Right forelimb (tissue), 1 donor: ENCODE data around the gene FPR1.
A peak's percentile ranks its signal among the peaks of the same experiment; 100 is the strongest.
"Not testable (repeated sequence)": the region's sequence is repeated elsewhere in the genome, so short reads cannot be mapped to it uniquely, and the experiment has no call there.

Source experiments
- DNase-seq: peaks from one replicate; pipeline ENCODE4 v3.0.0-alpha.2; 2018

FPR1 gene

DNA sequence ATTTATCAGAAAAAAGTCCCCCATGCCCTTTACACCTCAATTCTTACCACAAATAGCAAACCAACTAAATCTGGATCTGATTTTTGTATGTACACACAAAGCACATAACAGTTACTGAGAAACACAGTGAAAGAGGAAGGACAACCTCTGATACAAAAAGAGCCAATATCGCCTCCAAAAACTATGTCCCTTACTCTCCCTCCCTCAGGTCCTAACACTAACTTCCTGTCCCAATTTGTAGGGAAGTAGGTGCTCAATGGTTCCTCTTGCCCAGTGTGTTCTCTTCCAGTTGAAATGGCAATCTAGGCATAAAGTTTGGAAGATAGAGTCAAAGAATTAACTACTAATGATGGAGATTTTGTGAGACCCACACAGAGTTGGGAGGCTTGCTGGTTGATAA, 27.5 kb upstream of the FPR1 start:
- no peak for DNase-seq

DNA sequence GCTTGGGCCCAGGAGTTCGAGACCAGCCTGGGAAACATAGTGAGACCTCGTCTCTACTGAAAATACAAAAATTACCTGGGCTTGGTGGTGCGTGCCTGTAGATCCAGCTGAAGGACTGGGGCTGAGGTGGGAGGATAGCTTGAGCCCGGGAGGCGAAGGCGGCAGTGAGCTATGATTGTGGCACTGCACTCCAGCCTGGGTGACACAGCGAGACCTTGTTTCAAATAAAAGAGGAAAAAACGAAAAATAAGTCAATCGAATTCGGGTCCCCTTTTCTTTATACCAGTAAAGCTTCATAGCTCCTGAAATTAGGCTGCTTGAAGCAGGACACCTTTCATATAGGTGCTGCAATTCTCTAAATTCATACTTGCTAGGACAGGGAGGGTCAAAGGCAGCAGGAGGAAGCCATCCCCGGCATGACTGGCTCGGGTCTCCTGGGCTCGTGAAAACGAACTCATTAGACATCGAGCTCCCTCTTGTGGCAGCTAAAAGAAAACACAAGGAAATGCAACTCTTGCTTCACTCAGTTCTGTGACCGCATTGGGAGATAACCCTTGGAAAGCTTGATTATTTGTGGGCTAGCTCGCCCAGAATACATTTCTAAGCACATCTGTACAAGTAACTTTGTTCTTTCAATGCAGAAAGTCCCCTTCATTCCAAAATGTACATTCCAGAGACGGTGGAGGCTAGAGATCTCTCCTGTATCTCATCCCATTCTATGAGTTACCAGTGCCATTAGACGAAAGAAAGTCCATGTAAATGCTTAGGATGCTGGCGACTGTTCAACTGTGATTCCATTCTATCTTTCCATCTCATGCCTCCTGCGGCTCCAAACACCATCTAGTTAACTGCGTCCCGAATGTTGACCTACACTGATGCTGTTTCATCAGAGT, 26.1 kb upstream of the FPR1 start:
- peak; percentile 65 for DNase-seq

DNA sequence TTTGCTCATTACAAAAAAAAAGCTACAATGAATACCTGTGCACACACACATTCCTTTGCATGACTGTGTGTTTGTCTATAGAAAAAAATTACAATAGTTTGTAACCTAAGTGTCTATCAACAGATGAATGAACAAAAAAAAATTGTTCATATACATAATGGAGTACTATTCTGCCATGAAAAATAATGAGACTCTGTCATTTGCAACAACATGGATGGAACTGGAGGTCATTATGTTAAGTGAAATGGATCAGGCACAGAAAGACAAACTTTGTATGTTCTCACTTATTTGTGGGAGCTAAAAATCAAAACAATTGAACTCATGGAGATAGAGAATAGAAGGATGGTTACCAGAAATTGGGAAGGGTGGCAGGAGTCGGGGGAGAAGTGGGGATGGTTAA, 24.9 kb upstream of the FPR1 start:
- DNase-seq, result not testable (repeated sequence)

DNA sequence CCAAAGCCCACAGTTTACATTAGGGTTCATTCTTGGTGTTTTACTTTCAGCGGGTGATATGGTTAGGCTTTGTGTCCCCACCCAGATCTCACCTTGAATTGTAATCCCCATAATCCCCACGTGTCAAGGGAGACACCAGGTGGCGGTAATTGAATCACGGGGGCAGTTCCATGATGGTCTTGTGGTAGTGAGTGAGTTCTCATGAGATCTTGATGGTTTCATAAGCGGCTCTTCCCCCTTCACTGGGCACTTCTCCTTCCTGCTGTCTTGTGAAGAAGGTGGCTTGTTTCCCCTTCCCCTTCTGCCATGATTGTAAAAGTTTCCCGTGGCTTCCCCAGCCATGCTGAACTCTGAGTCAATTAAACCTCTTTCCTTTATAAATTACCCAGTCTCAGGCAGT, 21.3 kb upstream of the FPR1 start:
- DNase-seq, result no peak

DNA sequence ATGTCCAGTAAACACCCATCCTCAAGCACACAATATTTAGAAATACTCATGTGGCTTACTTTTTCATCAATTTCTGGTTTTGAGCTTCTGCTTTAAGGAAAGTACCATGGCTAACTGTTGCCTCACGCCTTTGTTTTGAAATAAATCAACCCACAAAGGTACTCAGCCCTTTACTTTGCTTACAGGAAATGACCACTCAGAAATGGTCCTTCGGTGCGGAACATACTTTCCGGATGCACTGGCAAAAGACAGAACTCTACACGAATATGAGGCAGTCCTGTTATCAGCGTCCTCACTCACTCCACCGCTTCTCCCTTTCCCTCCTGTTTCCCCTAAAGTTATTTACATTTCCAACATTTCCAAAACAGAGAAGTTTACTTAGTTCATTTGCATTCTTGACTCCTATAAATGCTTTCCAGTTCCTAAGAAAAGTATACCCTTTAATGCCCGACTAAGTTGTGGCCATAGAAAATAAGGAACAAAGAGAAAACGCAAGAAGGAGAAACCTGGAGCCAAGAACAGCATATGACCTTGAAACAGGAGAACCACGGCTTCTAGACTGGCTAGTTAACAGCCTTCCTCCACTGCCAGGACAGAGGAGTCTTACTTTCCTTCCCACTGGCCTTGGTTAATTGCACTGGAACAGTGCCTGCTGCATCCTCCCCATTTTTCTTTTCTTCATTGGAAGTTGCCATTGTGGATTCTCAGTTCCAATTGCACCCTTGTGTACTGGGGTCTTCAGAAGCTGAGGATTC, 19.9 kb upstream of the FPR1 start:
- no peak for DNase-seq

DNA sequence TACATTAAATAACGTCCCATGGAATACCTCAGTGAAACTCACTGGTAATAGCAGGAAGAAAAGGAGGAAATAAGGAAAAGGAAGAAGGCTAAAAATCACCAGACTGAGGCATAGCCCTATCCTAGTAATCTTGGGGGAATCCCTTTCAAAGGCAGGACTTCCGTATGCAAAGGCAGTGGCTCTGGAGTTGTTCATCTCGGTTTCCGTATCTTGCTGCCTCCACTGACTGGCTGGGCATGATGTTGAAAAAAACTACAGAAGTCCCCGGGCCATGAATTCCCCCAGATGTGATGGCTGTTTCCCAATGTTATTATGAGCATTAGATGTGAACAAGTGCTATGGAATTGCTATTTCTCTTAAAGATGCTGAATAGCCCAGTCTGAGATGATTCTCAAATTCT, 14.8 kb upstream of the FPR1 start:
- no peak for DNase-seq

DNA sequence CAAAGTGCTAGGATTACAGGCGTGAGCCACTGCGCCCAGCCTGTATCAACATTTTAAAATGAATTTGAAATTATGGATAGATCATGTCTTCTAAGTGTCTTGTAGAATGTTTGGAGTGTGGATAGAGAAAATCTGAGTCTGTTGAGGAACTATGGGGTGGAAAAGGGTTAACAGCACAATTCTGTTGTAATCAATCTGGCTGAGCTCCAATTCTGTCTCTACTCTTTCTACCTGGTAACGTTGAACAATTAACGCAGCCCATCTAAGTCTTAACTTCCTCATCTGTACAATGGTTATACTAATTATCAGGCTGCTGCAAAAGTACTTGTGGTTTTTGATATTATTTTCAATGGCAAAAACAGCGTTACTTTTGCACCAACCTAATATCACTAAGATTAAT, 13.4 kb upstream of the FPR1 start:
- DNase-seq, result no peak

DNA sequence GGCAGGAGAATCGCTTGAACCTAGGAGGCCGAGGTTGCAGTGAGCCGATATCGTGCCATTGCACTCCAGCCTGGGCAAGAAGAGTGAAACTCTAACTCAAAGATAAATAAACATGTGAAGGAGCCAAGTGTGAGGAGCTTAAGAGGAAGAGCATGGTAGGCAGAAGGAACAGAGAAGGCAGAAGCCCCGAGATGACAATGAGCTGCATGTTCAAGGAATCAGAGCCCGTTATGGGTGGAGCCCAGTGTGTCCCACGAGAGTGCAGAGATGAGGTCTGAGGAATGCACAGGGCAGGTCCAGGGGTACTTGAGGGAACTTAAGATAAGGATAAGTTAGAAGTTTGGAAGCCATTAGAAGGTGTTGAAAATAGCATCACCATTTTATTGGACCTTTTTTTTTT, 10.0 kb upstream of the FPR1 start:
- DNase-seq, result no peak

DNA sequence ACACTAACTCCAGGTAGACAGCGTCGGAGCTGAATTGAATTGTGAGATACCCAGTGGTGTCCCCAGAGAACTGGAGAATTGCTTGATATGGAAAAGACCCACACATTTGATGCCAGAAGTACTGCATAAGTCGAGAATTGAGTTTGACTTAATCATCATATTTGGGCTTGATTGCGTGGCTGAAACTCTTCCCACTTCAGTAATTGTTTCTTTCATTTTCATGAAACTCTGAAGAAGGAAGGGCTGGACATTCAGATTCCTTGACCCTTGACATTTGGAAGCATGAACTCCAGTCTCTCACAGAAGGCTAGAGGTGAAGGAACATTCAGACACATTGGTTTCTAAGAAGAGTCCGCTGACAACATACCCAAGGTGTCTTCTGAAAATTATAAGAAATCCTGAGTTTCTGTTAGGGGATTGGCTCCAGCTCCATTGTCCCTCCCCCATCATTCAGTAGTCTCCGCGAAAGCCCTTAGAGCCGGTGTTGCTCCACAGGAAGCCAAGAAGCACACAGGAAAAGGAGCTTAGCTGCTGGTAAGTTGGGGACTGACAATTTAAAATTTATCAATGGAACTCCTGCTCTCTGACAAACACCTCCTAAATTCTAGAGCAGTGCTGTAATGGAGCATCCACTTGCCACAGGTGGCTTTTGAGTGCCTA, 9.1 kb upstream of the FPR1 start, which contains the start of gene FPR2:
Gene FPR2 (plus strand): TSS at position 484 of the 660 bp plus-strand sequence. CDS start 7,479 bp downstream, outside the sequence.
- no peak for DNase-seq

DNA sequence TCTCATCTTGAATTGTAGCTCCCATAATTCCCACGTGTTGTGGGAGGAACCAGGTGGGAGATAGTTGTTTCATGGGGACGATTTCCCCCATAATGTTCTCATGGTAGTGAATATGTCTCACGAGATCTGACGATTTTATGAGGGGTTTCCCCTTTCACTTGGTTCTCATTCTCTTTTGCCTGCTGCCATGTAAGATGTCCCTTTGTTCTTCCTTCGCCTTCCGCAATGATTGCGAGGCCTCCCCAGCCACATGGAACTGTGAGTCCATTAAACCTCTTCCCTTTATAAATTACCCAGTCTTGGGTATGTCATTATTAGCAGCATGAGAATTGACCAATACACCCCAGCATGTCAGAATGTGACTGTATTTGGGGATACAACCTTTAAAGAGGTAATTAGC, 3.9 kb upstream of the FPR1 start:
- DNase-seq, result no peak

DNA sequence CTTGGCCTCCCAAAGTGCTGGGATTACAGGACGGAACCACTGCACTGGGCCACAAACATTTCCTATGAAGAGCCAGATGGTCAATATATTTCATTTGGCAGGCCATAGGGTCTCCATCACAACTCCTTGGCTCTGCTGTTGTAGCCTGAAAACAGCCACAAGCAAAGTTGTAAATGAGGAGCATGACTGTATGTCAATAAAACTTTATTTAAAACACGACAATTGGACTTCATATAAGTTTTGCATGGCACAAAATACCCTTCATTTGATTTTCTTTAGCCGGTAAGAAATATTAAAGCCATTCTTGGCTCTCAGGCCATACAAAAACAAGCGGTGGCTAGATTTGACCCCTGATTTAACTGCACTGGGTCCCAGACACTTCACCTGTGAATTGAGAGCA, 3.1 kb upstream of the FPR1 start:
- DNase-seq, result no peak

DNA sequence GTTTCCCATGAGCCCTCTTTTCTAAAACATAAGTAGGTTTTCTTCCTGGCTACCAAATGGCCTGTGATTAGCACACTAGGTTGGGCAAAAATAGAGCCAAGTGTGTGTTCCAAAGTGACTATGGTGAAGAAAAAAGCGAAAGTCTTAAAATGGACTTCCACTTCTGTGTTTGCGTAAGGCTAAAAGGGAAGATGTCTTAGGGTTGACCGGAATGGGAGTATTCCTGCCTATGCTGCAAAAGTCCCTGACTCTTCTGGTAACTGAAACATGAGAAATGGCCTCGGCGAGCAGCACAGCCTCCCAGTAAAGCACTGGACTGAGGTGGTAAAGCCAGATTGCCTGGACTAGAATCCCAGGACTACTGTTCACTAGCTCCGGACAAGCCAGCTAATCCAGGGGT, 2.4 kb upstream of the FPR1 start:
- no peak for DNase-seq

DNA sequence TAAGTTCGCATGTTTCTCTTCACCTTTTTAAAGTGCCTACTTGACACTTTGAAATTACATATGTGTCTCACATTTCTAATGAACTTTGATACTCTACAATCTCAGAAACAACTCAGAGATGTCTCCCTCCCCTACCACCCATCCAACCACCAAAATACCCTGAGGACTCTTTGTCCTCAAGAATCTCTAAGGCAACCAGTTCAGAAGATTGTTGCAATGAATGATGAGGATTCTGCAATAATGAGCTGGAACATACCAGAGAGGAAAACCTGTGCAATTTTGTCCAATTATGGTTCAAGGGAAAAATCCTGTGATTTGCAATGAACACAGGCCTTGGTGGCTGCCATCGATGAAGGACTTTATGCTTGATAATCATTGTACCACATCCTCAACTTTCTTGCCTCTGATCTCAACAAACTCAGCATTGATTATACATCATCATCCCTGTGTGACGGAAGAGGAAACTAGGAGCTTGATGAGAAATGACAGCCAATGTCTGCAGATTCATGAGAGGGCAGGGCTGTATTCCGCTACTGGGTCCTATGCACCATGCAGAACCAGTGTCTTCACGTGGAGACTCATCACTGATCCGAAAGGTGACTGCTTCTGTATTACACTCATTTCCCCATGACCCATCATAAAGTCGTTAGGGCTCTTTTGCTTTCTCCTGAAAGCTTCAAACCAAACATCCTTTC, 1.1 kb downstream of the FPR1 start:
- no peak for DNase-seq

DNA sequence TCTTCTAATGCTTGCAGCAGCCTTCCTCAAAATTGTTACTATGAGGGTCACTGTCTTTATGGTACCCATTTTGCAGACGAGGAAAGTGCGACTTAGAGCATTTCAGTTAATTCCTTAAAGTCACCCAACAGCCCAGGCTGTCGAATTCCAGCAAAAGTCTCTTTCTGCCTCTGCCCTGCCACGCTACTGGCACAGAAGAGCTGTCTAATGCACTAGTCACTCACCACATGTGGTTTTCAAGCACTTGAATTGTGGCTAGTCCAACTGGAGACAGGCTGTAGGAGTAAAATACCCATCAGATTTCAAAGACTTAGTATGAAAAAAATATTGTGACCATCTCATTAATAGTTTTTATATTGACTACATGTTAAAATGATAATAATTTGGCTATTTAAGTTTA, 1.7 kb downstream of the FPR1 start:
- DNase-seq, result no peak

DNA sequence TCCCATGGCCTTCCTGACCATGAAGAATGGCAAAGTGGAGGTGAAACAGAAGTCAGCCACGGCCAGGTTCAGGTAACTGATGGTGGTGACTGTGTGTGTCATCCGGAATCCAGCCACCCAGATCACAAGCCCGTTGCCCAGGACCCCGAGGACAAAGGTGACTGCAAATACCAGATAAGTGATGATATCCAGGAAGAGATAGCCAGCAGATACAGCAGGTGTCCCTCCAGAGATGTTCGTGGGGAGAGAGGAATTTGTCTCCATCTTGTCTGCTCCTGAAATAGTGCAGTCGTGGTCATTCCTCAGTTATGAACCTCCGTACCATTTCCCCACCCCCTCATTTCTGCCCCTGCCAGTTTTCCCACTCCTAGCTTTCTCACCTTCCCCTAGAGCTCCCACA, 4.9 kb downstream of the FPR1 start:
- DNase-seq, result no peak

DNA sequence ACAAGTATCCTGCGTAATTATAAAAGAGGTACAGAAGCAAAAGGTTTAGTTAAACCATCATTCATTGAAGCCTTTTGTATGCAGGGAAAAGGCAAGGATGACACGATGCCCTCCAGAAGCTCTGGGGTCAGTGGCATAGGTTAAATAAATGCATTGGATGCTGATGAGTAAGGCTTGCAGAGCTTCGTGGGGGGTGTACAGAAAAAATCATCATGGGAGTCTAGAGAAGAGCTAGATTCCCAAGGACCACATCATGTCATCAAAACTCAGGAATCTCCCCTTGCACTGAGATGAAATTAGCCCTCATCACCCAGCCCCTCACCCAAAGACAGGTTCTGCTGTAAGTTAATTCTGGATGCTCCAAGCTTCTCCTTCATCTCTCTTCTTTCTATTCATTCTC, 8.3 kb downstream of the FPR1 start:
- DNase-seq, result no peak

DNA sequence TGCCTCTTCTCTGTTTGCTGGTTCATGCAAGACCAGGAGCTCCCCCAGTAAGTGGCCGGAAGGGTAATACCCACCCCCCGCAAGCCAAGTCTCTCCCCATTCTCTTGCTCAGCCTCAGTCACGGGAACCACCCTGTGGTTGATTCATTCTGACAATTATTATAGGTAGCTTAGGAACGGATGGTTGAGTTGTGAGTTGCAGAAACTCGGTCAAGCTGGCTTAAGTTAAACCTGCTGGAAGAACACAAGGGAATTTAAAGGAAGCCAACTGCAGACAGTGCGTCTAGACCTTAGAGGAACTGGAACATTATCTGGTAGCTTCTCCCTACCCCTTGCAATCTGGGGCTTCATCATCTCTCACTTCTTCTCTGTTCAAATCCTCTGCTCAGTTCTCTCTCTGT, 8.9 kb downstream of the FPR1 start:
- DNase-seq, result no peak

DNA sequence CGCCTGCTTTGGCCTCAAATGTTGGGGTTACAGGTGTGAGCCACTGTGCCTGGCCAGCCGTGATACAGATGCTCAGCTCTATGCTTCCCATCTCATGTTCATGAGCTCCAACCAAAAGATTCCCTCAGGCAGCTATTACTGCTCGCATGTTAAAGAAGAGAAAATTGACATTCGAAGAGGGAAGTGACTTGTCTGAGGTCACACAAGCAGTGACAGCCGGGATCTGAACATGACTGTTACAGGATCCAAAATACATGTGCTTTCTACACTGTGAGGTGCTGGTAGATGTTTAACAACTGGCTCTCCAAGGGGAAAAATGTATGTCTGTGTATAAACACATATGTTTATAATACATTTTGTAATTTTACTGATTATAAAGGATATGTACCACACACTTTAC, 11.3 kb downstream of the FPR1 start:
- DNase-seq, result no peak

DNA sequence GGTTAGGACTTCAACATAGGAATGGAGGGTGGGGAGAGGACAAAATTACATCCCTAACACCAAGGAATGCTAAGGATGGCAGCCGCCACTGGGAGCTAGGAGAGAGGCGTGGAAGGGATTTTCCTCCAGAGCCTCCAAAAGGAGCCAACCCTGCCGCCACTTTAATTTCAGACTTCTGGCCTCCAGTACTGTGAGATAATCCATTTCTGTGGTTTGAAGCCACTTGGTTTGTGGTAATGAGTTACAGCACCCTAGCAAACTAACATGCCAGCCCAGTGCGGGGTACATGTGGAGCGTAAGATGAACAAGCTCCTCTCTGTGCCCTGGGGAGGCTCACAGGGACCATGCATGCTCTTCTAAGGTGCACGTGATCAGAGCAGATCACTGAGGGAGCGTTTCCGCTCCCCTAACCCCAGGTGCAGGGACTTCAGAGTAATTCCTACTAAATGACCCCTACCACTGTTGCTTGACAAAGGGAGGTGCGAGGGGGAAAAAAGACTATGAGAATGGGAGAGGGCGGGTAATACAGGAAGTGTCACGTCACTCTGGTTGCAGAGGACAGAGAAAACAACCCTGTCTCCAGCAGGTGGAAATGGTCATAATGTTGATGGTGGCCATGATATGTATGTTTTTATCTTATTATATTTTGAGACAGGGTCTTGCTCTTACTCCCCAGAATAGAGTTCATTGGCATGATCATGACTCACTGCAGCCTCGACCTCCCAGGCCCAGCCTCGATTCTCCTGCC, 12.0 kb downstream of the FPR1 start:
- DNase-seq, result no peak

DNA sequence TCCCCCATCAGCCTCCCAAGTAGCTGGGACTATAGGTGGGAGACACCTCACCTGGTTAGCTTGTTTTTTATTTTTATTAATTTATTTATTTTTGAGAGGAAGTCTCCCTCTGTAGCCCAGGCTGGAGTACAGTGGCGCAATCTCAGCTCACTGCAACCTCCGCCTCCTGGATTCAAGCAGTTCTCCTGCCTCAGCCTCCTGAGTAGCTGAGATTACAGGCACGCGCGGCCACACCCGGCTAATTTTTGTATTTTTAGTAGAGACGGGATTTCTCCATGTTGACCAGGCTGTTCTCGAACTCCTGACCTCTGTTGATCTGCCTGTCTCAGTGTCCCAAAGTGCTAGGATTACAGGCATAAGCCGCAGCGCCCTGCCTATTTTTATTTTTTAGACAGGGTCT, 13.2 kb downstream of the FPR1 start:
- DNase-seq, result not testable (repeated sequence)

DNA sequence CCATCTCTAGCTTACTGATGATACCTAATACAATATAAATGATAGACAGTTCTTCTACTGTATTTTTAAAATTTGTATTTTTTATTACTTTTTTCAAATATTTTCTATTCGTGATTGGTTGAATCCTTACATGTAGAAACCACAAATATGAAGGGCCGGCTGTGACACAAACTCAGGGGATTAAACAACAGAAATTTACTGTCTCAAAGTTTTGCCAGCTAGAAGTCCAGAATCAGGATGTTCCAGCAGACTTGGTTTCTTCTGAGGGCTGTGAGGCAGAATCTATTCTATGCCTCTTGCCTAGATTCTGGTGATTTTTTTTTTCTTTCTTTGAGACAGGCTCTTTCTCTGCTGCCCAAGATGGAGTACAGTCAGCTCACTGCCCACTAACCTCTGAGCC, 13.8 kb downstream of the FPR1 start:
- DNase-seq, result no peak

DNA sequence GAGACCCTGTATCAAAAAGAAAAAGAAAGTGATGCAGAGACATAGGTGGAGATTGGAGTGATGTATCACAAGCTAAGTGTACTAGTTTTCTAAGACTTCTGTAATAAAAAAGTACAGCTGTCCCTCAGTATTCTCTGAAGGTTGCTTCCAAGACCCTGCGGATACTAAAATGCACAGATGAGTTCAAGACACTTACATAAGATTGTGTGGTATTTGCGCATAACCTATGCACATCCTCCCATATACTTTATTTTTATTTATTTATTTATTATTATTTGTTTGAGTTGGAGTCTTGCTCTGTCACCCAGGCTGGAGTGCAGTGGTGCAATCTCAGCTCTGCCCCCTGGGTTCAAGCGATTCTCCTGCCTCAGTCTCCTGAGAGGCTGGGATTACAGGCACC, 14.3 kb downstream of the FPR1 start:
- no peak for DNase-seq
